Hematopoietic multipotent progenitor cell (in vitro differentiated cells): ENCODE measurements around the gene DNTT. TPM values are rescaled to one million over a fixed set of nuclear protein-coding genes. Genes with fewer than 3 reads are reported as not detected.
A peak's percentile ranks its signal among the peaks of the same experiment; 100 is the strongest.

Experiments used
- DNase-seq, 3 donors: peaks; one replicate each; pipeline ENCODE4 v3.0.0-alpha.2; 2011 to 2015; ENCODE audit warnings: low read depth in 2 of 3, low spot score in 2 of 3
- total RNA-seq: library from RNA; depleted of rRNA; stranded (reverse); fragments of >200 nt; gene quantifications from one replicate; pipeline ENCODE4 v1.2.3, GENCODE V29; 2012

DNTT gene
- total RNA-seq, 1 donor = 7.0 TPM

DNA sequence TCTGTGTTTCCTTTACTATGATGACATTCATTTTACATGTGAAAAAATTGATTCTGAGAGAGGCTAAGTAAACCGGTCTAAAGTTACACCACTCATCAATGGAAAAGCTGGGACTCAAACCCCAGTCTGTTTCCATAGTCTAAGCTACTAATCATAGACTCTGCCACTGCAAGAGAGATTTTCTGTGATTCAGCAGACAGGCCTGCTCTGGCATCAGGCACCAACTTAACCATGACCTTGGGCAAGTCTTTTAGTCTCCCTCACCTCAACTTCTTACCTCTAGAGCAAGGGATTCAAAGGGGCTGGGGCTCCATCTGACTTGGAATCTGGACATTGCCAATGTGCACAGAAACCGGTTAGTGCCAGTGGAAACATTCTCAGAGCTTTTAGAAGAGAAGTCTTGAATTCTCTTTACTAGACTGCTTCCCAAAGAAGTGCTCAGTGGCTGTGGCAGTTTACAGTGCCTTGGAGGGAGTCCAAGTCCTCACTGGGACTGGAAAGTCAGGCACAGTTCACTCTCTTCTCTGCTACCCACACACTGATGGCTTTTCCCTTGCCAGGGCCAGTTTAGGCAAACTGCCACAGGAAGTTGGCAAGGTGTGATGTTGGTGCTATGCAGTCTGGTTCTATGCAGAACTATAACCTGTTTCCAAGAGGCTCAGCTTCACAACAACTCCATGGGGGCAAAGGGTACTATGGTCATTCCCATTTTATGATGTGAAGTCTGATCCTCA lies 28.4 kb upstream of the DNTT start:
- no peak for DNase-seq

DNA sequence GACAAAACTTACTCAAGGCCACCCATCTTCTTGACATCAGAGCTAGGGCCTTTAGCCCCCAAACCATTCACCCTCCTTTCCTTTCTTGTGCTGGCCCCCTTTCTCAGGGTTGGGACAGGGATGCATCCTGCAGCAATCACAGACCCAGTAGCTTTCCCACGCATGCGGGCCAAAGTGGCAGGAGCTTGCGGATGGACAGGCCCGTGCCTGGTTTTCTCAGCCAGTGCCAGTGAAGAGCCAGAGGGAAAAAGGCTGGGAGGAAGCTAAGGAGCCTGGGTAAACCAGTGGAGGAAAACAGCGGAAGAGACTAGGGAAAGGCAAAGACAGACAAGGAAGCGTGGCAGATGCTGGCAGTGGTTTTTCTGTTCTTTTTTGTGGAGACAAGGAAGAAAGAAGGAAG lies 27.8 kb upstream of the DNTT start:
- no peak for DNase-seq

DNA sequence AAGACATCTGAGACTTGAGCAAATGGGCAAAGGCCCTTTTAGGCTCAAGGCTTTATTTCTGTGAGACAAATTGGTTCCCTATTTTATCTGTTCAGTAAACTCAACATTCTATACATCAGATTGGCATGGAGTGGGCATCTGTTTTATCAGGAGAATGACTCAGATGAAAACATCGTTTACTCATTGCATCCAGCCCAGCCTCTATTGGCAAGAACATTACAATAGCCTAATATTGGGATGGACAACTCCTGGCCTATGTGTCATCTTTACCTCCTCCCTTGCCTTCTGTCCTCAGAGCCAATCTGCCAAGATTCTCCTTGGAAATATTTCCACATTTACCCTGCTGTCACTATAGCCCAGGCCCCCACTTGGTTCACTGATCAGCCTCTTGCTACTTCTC lies 27.4 kb upstream of the DNTT start:
- DNase-seq = no peak

DNA sequence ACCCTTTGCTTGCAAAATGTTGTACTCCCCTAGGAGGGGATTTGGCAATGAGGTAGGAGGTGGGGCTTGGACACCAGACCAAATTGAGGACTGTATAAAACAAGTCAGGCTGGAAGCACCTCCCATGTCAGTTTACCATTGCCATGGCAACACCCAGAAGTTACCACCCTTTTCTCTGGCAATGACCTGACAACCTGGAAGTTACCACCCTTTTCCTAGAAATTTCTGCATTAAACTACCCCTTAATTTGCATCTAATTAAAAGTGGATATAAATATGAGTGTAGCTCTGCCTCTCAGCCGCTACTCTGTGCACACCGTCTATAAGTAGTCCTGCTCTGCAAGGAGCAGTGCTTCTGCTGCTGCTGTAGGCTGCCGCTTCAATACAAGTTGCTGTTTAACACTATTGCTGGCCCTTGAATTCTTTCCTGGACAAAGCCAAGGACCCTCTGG lies 25.0 kb upstream of the DNTT start:
- DNase-seq = no peak

DNA sequence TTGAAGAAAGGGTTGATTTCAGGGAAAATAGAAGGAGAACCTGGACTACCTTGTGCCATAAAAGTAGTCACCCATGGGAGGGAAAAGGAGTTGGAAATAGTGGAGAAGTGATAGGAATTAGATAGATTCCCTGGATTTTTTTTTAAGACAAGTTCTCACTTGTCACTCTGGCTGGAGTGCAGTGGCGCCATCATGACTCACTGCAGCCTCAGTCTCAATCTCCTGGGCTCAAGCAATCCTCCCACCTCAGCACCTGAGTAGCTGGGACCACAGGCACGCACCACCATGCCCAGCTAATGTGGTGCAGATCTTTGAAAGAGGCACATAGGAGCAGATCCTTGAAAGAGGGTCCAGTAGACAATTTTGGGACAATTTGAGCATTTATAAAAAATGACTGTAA lies 23.4 kb upstream of the DNTT start:
- no peak for DNase-seq

DNA sequence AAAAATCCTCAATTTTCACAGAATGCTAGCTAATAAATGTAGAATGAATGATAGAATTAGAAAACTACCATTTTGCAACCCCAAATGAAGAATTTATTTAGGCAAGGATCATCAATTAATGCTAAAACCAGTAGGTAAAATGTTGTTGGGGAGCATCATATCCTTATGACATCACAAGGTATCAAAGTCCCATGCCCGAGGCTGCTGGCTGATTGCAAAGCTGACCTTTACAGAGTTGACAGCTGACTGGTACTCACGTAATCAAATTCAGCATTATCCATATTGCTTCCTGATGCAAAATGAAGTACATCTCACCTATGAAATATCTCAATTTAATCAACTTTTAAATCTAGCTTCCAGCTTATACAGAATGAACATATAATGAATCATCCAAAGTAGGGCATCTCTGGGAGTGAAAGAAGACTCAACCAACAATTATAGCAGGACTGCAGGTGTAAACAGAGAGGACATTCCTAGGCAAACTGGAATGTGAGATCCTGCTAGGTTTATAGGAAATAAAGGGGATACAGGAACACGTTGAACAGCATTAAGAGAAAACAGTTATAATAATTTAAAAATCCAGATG lies 22.7 kb upstream of the DNTT start:
- no peak for DNase-seq

DNA sequence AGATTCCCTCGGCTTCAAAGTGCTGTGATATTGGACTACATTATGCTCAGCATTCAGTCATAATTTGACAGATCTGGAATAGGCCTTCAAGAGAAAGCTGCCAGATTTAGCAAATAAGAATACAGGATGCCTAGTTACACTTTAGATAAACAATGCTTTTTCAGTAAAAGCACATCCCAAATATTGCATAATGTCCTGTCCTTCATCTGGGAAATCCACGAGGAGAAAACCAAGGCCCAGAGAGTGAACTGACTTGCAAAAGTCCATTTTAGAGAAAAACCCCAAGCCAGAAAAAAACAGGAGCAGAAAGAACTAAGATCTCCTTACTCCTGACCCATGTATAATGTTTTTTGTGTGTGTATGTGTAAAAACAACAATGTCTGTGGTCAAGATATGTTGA lies 20.9 kb upstream of the DNTT start:
- DNase-seq = no peak

DNA sequence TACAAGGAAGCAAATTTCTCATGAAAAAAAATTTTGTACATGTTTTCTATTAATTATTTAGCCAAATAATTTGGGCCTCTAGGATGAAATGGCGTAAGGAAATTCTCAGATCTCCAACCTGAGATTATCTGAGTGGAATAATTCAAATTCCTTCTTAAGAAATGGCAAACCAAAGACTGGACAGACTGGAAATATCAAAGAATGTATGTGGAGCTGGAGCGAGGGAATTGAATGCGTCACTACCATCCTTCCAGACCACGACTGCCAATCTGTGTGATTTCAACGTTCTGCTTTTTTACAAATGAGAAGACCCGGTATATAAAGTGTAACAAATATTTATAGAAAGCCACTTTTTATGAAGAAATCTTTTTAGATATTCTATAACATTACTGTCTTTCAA lies 20.5 kb upstream of the DNTT start:
- no peak for DNase-seq

DNA sequence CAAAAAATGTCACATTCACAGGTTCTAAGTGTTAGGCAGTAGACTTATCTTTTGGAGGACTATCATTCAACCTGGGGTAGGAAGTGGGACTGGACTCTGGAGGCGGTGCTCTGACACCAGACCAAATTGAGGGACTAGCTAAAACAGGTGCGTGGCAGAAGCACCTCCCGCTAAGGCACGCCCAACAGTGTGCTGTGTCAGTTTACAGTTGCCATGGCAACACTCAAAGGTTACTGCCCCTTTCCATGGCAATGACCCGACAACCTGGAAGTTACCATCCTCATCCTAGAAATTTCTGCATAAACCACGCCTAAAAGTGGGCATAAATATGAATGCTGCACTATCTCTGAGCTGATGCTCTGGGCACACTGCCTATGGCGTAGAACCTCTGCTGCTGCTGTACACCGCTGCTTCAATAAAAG lies 18.9 kb upstream of the DNTT start:
- no peak for DNase-seq

DNA sequence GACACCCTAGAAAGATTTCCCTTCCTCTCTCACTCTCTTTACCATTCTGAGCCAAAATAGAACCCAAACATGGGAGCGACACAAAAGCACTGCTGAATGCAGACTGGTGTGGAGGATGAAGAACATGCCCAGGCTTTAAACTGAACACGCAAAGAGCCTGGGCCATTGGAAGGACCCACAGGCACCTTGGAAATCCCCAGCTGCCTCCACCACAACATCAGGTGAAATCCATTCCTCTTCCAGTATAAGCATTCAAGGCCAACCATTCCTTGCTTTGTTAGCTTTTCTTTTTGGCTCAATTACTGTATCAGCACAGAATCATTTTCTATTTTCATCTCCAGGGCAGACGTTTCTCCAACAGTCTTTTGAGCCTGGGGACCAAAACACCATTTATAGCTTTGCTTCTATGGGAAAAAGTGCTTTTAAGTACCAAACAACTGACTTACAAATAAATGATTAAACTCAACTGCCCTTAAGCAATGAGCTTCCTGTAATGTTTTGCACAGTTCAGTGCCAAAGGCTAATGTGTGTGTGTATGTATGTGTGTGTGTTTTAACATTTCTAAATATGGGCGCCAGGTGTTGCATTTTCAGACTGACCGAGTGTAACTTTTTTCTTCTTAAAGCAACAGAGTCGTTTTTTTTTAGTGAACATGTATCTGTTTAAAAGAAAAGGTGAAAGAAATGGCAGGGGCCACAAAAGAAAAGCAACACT lies 16.7 kb upstream of the DNTT start:
- peak in 1 of 3 donors; percentile 65 for DNase-seq

DNA sequence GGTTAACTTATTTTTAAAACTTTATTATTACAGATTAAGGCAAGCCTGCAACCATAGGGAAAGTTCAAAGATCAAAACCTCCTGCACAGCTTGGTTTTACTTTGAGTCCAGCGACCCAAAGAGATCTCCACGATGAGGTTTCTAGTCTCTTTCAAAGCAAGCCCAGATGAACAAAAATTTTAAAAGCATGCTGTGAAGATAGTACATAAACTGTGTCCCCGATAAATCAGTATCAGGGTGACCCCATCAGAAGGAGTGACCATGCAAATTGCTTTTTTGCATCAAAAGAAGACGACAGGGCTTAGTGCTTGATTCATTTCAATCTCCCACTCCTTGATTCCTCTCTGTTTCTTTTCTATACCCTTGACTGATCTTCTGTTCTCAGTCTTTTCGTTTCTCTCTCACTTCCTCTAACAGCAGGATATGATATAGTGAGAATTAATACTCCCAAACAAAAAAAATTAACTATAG lies 16.0 kb upstream of the DNTT start:
- DNase-seq = peak in 1 of 3 donors; percentile 19

DNA sequence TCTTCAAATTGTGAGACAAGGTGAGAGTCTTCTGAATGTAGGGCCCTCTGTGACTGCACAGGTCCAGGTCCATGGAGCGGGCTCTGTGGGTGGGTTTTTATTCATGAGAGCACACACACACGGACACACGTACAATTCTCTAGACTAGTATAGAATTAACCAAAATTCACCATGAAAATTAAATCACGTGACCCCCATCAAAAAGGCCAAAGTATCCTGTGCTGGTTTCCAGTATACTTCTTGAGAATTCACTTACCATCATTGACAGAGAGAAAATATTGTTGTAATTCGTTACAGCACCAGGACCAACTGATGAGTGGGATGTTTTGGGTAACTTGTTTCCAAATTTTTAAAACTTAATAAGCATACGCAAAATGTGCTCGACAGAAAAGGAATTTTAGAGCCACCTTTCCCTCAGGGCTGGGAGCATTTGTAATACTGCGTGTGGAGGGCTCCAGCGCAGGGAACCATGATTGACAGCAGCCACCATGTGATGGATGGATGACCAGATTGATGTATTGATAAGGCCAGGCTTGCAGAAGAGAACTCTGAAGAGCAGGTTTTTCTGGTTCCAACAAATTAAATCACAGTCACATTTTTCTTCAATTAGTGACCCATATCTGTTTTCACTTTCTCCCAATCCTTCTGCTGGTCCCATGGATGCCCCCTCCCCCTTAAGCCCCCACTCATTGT lies 14.9 kb upstream of the DNTT start:
- DNase-seq = no peak

DNA sequence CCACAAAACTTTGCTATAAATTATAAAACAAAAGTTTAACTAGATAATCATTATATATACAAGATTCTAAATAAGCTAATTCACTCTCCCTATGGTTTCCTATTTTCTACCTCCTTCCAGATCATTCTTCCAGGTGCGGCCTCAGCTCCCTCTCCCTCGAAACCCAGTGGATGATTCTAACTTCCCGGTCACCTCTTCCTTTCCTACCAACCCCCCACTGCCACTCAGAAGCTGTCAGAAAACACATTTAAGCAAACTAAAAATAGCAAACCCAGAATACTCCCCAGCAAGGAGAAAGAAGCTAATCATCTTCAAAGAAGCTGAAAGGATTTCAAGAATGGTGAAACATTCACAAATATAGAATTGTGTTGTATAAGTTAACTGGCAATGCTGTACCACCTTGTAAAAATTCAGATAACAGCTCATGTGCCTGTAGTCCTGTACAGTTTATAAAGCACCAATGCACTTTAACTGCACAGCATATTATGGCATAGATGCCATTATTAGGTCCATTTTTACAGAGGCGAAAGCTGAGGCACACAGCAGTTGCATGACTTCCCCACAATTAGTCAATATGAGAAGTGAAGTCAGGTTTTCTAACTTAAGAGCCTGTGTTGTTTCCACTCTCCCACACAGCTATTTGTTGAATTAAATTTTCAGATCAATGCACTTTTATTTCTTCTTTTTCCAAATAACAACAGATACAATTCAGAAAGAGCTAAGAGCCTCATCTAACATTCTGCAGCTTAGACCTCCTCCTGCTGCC lies 13.7 kb upstream of the DNTT start:
- no peak for DNase-seq

DNA sequence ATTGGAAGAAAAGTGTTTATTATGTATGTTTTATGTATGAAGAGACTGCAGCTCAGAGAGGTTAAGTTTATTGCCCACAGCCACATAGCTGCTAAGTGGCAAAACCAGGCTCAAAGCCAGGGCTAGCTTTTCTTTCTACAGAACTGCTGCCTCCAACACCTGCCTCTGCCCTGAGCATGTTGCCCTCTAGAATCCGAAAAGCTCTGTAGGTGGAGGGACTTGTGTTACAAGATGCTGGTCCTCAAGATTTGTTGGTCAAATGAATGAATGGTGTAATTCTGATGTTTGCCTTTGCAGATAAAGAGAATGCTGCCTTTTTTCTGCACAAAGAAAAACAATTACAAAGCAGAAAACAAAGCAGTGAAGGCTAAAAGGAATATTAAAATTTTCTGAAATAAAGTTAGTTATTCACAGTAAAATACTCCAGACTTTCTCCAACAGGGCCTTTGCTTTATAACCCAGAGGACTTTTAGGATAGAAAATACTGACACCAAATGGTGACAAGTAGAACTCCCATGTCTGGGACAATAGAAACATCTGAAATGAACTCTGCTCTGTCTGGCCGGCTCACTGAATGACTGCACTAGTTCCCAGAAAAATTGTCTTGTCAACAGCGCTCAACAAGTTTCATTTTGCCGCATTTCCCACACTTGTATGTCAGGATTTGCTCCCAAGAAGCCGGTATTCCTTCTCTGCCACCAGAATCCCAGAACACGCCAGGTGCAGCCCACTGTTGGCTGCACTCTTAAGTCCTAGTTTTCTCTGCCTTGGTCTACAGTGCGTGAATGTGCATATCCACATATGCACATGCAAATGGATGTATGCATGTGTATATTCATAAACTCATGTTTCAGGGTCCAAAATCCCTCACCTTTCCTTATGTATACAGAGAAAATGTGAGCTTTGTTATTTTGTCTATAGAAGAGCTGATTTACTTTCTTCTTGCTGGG lies 11.0 kb upstream of the DNTT start:
- DNase-seq = peak in 2 of 3 donors; percentile 54 to 77

DNA sequence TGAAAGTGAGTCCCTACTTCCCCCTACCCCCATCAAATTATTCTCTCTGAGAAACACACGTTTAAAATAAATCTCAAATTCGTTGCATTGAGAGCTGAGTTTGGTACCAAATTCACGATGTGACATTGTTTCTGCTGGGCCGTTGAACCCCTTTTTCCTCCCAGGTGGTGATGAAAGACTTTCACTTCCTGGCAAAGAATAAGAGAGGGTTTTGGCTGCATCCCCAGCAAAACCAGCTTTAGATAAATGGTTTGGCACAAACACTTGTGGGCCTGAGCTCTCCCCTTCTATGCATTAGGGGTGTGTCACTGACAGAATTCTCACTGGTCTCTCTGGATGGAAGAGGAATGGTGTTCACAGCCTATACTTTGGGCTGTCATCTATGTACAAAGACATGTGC lies 8.8 kb upstream of the DNTT start:
- DNase-seq = no peak

DNA sequence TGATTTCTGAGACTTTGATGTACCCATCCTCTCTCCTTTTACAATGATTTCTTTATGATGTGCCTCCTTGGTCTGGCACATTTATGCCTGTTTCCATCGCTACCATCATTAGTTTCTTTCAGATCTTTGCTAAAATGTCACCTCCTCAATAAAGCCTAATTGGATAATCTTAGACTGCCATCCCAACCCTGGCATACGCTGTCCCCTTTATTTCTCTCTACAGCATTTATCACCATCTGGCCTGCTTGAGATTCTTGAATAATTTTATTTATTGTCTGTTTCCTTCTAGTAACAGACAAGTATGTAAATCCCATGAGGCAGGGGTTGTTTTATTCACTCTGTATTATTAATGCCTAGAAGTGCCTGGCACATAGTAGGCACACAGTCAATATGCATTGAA lies 6.7 kb upstream of the DNTT start:
- no peak for DNase-seq

DNA sequence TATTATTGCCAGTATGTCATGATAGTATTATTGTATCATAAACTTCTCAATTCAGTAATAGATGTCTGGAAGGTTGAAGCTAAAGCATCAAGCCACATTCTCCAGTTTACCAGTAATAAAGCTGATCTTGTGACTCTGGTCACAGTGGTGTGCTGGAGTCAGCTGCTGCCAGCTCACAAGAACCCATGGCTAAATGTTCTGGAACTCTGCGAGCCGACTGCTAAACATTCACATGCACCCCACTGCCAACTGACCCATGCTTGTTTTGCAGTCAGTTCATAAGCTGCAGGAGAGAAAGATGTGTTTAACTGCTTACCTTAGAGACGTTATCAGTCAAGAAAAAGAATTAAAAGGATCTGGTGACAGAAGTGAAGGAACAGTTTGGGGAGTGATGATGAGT lies 5.9 kb upstream of the DNTT start:
- no peak for DNase-seq

DNA sequence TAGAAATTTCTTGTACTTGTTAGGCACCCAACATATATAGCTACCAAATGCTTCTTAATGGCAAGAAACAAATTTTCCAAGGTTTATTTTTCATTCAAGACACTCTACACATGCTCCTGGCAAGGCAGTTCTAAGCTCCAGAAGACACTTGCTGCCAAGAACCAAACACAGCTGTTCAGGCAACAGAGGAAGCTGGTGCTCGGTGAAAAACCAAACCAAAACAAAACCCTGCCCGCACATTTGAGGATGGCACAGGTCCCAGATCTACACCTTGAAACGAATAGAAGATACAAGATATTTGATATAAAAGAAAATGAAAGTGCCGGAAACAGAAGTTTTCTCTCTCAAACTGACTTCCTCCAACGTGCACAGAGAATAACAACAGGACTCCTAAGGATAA lies 4.9 kb upstream of the DNTT start:
- DNase-seq = peak in 2 of 3 donors; percentile 39 to 84

DNA sequence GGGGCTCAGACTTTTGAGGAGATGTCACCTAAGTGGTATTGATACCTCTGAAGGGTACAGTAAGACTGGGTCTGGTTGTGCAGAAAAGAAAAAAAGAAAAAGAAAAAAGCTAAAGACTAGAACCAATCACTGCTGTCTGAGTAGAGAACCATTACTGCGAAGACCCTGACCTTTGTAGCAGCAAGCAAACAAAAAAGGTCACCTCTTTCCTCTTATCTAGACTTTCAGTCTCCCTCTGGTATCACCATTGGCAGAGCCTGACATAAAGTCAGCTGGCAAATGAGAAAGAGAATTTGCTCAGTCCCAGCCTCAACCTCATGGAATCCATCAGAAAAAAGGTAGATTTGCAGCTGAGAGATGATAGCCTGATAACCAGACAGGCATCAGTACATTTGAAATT lies 2.6 kb upstream of the DNTT start:
- DNase-seq = no peak
